AG04450 (cell line): ENCODE results near the gene MARCHF3. TPM values are rescaled to one million over a fixed set of nuclear protein-coding genes. Genes with fewer than 3 reads are reported as not detected.

ENCODE experiments used
- CTCF ChIA-PET: fragments of 300-600, 350-600 bp; formaldehyde crosslinking; extraction: SDS; loops from one replicate; lab custom pipeline; 2022; ENCODE audit warnings: antibody characterized with exemption, inconsistent platforms; lab: Charles Lee
- POLR2A ChIA-PET: fragments of 350-600 bp; formaldehyde crosslinking; extraction: SDS; loops from one replicate; lab custom pipeline; 2021; ENCODE audit warnings: antibody characterized with exemption, inconsistent platforms; lab: Yijun Ruan, JAX
- DNase-seq: peaks from one replicate; pipeline ENCODE4 v3.0.0-alpha.2; 2011; ENCODE audit warnings: low read depth, low spot score
- H3K27ac ChIP-seq: one replicate; pipeline ENCODE4 v1.5.1; 2012; ENCODE audit warnings: low read depth, low read length, control low read depth
- H3K27me3 ChIP-seq: one replicate; pipeline ENCODE4 v1.6.0; 2012; ENCODE audit warnings: low read length; ENCODE audit not compliant: control insufficient read depth, insufficient read depth
- H3K4me3 ChIP-seq: 2 replicates; pipeline ENCODE4 v1.5.1; 2011; ENCODE audit warnings: mild to moderate bottlenecking, low read depth, low read length, control low read depth
- H3K9me3 ChIP-seq: 2 replicates; pipeline ENCODE4 v1.5.1; 2012; ENCODE audit warnings: low read length; ENCODE audit not compliant: control insufficient read depth, insufficient read depth
- CTCF ChIP-seq: IDR thresholded peaks from 2 replicates; pipeline ENCODE4 v1.5.1; 2011; ENCODE audit warnings: low read depth, low read length, control low read depth, inconsistent platforms
- polyA plus RNA-seq: library from polyadenylated mRNA; depleted of rRNA; stranded (reverse); fragments of >200 nt; gene quantifications from 2 replicates; pipeline ENCODE4 v1.2.3, GENCODE V29; 2011

MARCHF3 gene
- polyA plus RNA-seq, 1 experiment, result 6.7 TPM

GRCh38 chr5:126998895-126999570 is 31.3 kb downstream of the MARCHF3 start:
- H3K9me3 ChIP-seq, result no peaks in the 10 kb centered on the region; the same call in 1 of the 2 replicates
- CTCF ChIA-PET, result no interaction called here
- H3K27me3 ChIP-seq, result no peaks in the 10 kb centered on the region
- TF ChIP-seq CTCF, result no peak
- no peak overlapping the region for H3K4me3 ChIP-seq
- POLR2A ChIA-PET, result no interaction called here
- H3K27ac ChIP-seq, result no peak overlapping the region
- DNase-seq, result no peak

GRCh38 chr5:126998201-126998631 is 32.1 kb downstream of the MARCHF3 start:
- Histone ChIP-seq H3K27ac (no peak overlapping the region), H3K9me3 (no peaks in the 10 kb centered on the region), H3K4me3 (no peak overlapping the region), H3K27me3 (no peaks in the 10 kb centered on the region)
- ChIA-PET CTCF (no interaction called here), POLR2A (interaction anchor here (0.5 kb wide), 1 partner anchor 136 kb away, joined by 5 read pairs; no protein-coding TSS in a partner anchor)
- TF ChIP-seq CTCF, result no peak
- DNase-seq, result no peak

- H3K9me3 ChIP-seq, result no peaks in the 10 kb centered on the region
- H3K27ac ChIP-seq, result no peak overlapping the region
- no peak for TF ChIP-seq CTCF
- no peak for DNase-seq
- CTCF ChIA-PET, result no interaction called here
- H3K4me3 ChIP-seq, result no peak overlapping the region
- no peaks in the 10 kb centered on the region for H3K27me3 ChIP-seq
- POLR2A ChIA-PET, result no interaction called here
These were observed 34.7 kb downstream of the MARCHF3 start for GRCh38 chr5:126995689-126996088.

- CTCF ChIA-PET, result no interaction called here
These were observed 35.3 kb downstream of the MARCHF3 start for GRCh38 chr5:126995039-126995438.

More at GRCh38 chr5:126995039-126995438, 35.3 kb downstream of the MARCHF3 start:
- POLR2A ChIA-PET, result no interaction called here
- no peak overlapping the region for H3K27ac ChIP-seq
- H3K27me3 ChIP-seq, result no peaks in the 10 kb centered on the region
- DNase-seq, result no peak
- no peak overlapping the region for H3K4me3 ChIP-seq
- no peak for TF ChIP-seq CTCF
- H3K9me3 ChIP-seq, result no peaks in the 10 kb centered on the region
